Suprapubic skin (tissue), 3 donors: ENCODE data around the gene IL19.

Source experiments
- CTCF ChIP-seq, 2 donors: fragments of 200-600 bp in 1 of 2; fragments of 450-650 bp in 1 of 2; sonication (generic) in 1 of 2; IDR thresholded peaks; one replicate each; pipeline ENCODE4 v1.5.1; 2016 to 2019; ENCODE audit warnings: antibody characterized with exemption in 2 of 2, mild to moderate bottlenecking in 1 of 2, moderate library complexity in 1 of 2
- EP300 ChIP-seq: sonication (generic); formaldehyde crosslinking; IDR thresholded peaks from one replicate; pipeline ENCODE4 v1.6.1; 2017; ENCODE audit warnings: antibody characterized with exemption
- POLR2A ChIP-seq, 2 donors: fragments of 450-650 bp; IDR thresholded peaks; one replicate each; pipeline ENCODE4 v1.6.1; 2017; ENCODE audit warnings: antibody characterized with exemption in 2 of 2, mild to moderate bottlenecking in 2 of 2, moderate library complexity in 2 of 2

- TF ChIP-seq EP300: no peak
- TF ChIP-seq POLR2A (IDR thresholded peaks at IDR 0.05): no peak
- TF ChIP-seq CTCF (IDR thresholded peaks at IDR 0.05): no peak
These were observed 84.0 kb downstream of the IL19 start for GRCh38 chr1:206854401-206855129.
